NB4 (cell line): ENCODE measurements around the gene ZNF618.

ENCODE experiments used
- CTCF ChIP-seq: IDR thresholded peaks from one replicate; pipeline ENCODE4 v1.5.1; 2012; ENCODE audit warnings: low read depth, low read length
- MYC ChIP-seq: IDR thresholded peaks from 2 replicates; pipeline ENCODE4 v1.6.1; 2011; ENCODE audit warnings: low read depth, low read length
- POLR2A ChIP-seq: IDR thresholded peaks from 2 replicates; pipeline ENCODE4 v1.6.1; 2011; ENCODE audit warnings: mild to moderate bottlenecking; ENCODE audit not compliant: insufficient read length; ENCODE audit errors: extremely low read depth
- TF ChIP-seq, protein P1 (sequence below): IDR thresholded peaks from 2 replicates; pipeline ENCODE4 v1.6.1; 2011; ENCODE audit warnings: low read depth, low read length

- no peak for TF ChIP-seq POLR2A
- TF ChIP-seq CTCF = no peak
- TF ChIP-seq MYC = no peak
- TF ChIP-seq, protein P1, sequence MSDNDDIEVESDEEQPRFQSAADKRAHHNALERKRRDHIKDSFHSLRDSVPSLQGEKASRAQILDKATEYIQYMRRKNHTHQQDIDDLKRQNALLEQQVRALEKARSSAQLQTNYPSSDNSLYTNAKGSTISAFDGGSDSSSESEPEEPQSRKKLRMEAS = no peak
Observed at GRCh38 chr9:114011313-114011712, 135.2 kb downstream of the ZNF618 start.
